GM12878 (cell line): ENCODE measurements around the gene SLC11A2. TPM values are rescaled to one million over a fixed set of nuclear protein-coding genes. Genes with fewer than 3 reads are reported as not detected.

Experiments
- ATAC-seq: fragments of 200-7000 bp; cut with Tn5 transposase; 3 replicates; pipeline ENCODE4 v1.9.1; 2020; ENCODE audit warnings: mild to moderate bottlenecking, moderate library complexity
- BruUV-seq: library from RNA; stranded (reverse); fragments of 400-500 nt; replicated peaks from 2 replicates; lab custom pipeline; 2021; lab: Mats Ljungman, UMichigan
- CTCF ChIA-PET: fragments of 300-600 bp; sonication (Branson Sonifier 250); formaldehyde crosslinking; extraction: SDS; loops from one replicate; lab custom pipeline; 2021; ENCODE audit warnings: inconsistent platforms; lab: Yijun Ruan, JAX
- POLR2A ChIA-PET: fragments of 350-600 bp; formaldehyde crosslinking; extraction: SDS; loops from one replicate; lab custom pipeline; 2021; ENCODE audit warnings: inconsistent platforms; lab: Charles Lee
- RAD21 ChIA-PET: fragments of 300-600 bp; sonication (Branson Sonifier 250); formaldehyde crosslinking; loops from one replicate; lab custom pipeline; 2023; ENCODE audit warnings: antibody characterized with exemption; ENCODE audit not compliant: unreplicated experiment; lab: Charles Lee
- SMC1A ChIA-PET: fragments of 300-600 bp; sonication (Branson Sonifier 250); formaldehyde crosslinking; loops from one replicate; lab custom pipeline; 2023; ENCODE audit not compliant: unreplicated experiment, uncharacterized antibody; lab: Charles Lee
- DNase-seq: peaks from one replicate; pipeline ENCODE4 v3.0.0-alpha.2; 2011; ENCODE audit warnings: low read depth, low spot score
- FAIRE-seq: peaks from 3 replicates; lab custom pipeline; 2011; peaks lifted over from hg19 to GRCh38; lab: Jason Lieb, UNC
- H2AFZ ChIP-seq: 2 replicates; pipeline ENCODE4 v1.6.0; 2011; ENCODE audit warnings: low read depth, low read length, control low read depth; ENCODE audit not compliant: control insufficient read depth
- H3K27ac ChIP-seq: 2 replicates; pipeline ENCODE4 v1.5.1; 2011; ENCODE audit warnings: control low read depth; ENCODE audit not compliant: control insufficient read depth, insufficient read depth
- H3K27me3 ChIP-seq, 2 experiments: replicated peaks in 1 of 2; 2 replicates each; pipeline versions ENCODE4 v1.6.0 to v1.6.1; 2011; ENCODE audit warnings: low read length in 1 of 2; ENCODE audit not compliant: control insufficient read depth in 2 of 2, insufficient read depth in 2 of 2
- H3K36me3 ChIP-seq, 2 experiments: 2 replicates each; pipeline ENCODE4 v1.5.1; 2011; ENCODE audit warnings: low read length in 1 of 2; ENCODE audit not compliant: control insufficient read depth in 2 of 2, insufficient read depth in 2 of 2
- H3K4me1 ChIP-seq: 2 replicates; pipeline ENCODE4 v1.6.1; 2011; ENCODE audit warnings: mild to moderate bottlenecking, low read length, moderate library complexity, mixed read lengths; ENCODE audit not compliant: control insufficient read depth, insufficient read depth
- H3K4me2 ChIP-seq: 2 replicates; pipeline ENCODE4 v1.6.0; 2011; ENCODE audit warnings: control low read depth; ENCODE audit not compliant: control insufficient read depth, insufficient read depth
- H3K4me3 ChIP-seq: fragments of 200-600 bp; sonication (generic); 2 replicates; pipeline ENCODE4 v1.5.1; 2016
- H3K79me2 ChIP-seq: 2 replicates; pipeline ENCODE4 v1.6.0; 2011; ENCODE audit warnings: low read length; ENCODE audit not compliant: control insufficient read depth, insufficient read depth
- H3K9ac ChIP-seq: 2 replicates; pipeline ENCODE4 v1.8.0; 2011; ENCODE audit warnings: low read length, control low read depth, mixed read lengths; ENCODE audit not compliant: control insufficient read depth, insufficient read depth
- H3K9me3 ChIP-seq: replicated peaks from 3 replicates; pipeline ENCODE4 v1.5.1; 2011; ENCODE audit warnings: mild to moderate bottlenecking, low read length; ENCODE audit not compliant: control insufficient read depth, insufficient read depth
- H4K20me1 ChIP-seq: 2 replicates; pipeline ENCODE4 v1.6.0; 2011; ENCODE audit not compliant: control insufficient read depth, insufficient read depth
- CBFB ChIP-seq: IDR thresholded peaks from 2 replicates; pipeline ENCODE4 v1.6.1; 2016; ENCODE audit warnings: antibody characterized with exemption, low read depth
- CBX3 ChIP-seq: fragments of 200-600 bp; sonication (generic); IDR thresholded peaks from 2 replicates; pipeline ENCODE4 v1.6.1; 2016; ENCODE audit warnings: low read depth, borderline replicate concordance
- E2F4 ChIP-seq: IDR thresholded peaks from 2 replicates; pipeline ENCODE4 v1.6.1; 2012; ENCODE audit warnings: low read depth, low read length, improper control_type of control experiment
- E4F1 ChIP-seq: fragments of 450-650 bp; IDR thresholded peaks from 2 replicates; pipeline ENCODE4 v1.6.1; 2018; ENCODE audit warnings: borderline replicate concordance, mild to moderate bottlenecking; ENCODE audit not compliant: partially characterized antibody
- FOXM1 ChIP-seq: IDR thresholded peaks from 2 replicates; pipeline ENCODE4 v1.6.1; 2012; ENCODE audit warnings: low read depth, mild to moderate bottlenecking, inconsistent platforms, low read length, moderate library complexity
- HDGF ChIP-seq: fragments of 450-650 bp; IDR thresholded peaks from 2 replicates; pipeline ENCODE4 v1.6.1; 2016; ENCODE audit warnings: antibody characterized with exemption
- MAX ChIP-seq: IDR thresholded peaks from 2 replicates; pipeline ENCODE4 v1.6.1; 2012; ENCODE audit warnings: low read depth, low read length, improper control_type of control experiment
- MYB ChIP-seq: fragments of 150-350 bp; IDR thresholded peaks from 2 replicates; pipeline ENCODE4 v1.6.1; 2014; ENCODE audit warnings: mild to moderate bottlenecking, low read depth, low read length, borderline replicate concordance
- NFXL1 ChIP-seq: fragments of 450-650 bp; IDR thresholded peaks from 2 replicates; pipeline ENCODE4 v1.6.1; 2017; ENCODE audit warnings: antibody characterized with exemption, mild to moderate bottlenecking, borderline replicate concordance
- RUNX3 ChIP-seq: IDR thresholded peaks from 2 replicates; pipeline ENCODE4 v1.6.1; 2012; ENCODE audit warnings: low read length, inconsistent platforms
- STAT3 ChIP-seq: IDR thresholded peaks from 2 replicates; pipeline ENCODE4 v1.6.1; 2011; ENCODE audit warnings: low read depth, low read length, improper control_type of control experiment
- YY1 ChIP-seq: IDR thresholded peaks from 2 replicates; pipeline ENCODE4 v1.6.1; 2011; ENCODE audit warnings: low read depth, mild to moderate bottlenecking, low read length
- ZNF207 ChIP-seq: fragments of 450-650 bp; IDR thresholded peaks from 2 replicates; pipeline ENCODE4 v1.6.1; 2014; ENCODE audit warnings: antibody characterized with exemption, mild to moderate bottlenecking, borderline replicate concordance
- WGBS: methylation state at CpG from one replicate; pipeline ENCODE4 v1.1.6; 2016; ENCODE audit warnings: low lambda C conversion rate; ENCODE audit not compliant: insufficient replicate concordance, insufficient coverage; ENCODE audit errors: missing lambda C conversion rate; 5-methylcytosine and 5-hydroxymethylcytosine counted together
- in situ Hi-C: fragments of 300-500 bp; cut with MboI; formaldehyde crosslinking; loops from 9 replicates; pipeline ENCODE4 v1.14.3; 2018; ENCODE audit warnings: mixed read lengths
- intact Hi-C: fragments of 100-400 bp; cut with micrococcal nuclease; formaldehyde crosslinking; loops from one replicate; pipeline ENCODE4 v1.14.2; 2022; ENCODE audit not compliant: unreplicated experiment
- polyA plus RNA-seq, 11 experiments: library from polyadenylated mRNA; depleted of rRNA in 4 of 11; unstranded in 6 of 11; stranded (reverse) in 5 of 11; fragments of >200 nt; fragmentation: Nextera tagmentation in 4 of 11; fragmentation: Illumina TruSeq in 1 of 11; extraction: Ambion mirVana in 4 of 11; extraction: Trizol in 1 of 11; gene quantifications; 1 replicate in 1 of 11; 2 replicates in 10 of 11; pipeline versions ENCODE4 v1.2.1 to v1.2.3, GENCODE V29; 2011 to 2016; ENCODE audit warnings: inconsistent platforms in 2 of 11, missing spikeins in 2 of 11, low read depth in 1 of 11
- total RNA-seq, 4 experiments: library from RNA; depleted of rRNA in 3 of 4; stranded (reverse); fragments of >200 nt in 3 of 4; fragmentation: Illumina TruSeq in 1 of 4; extraction: Trizol in 1 of 4; gene quantifications; 2 replicates each; pipeline versions ENCODE4 v1.2.1 to v1.2.3, GENCODE V29; 2013 to 2021

SLC11A2 gene
- total and polyA plus RNA-seq, 10 of the 15 experiments (the other 5 are each of a cell fraction or from before 2014, with no cell fraction given) = 6.2 to 29.4 (median 15.6) TPM

GRCh38 chr12:51020448-51021182 lies 5.6 kb downstream of the SLC11A2 start:
- ATAC-seq (peak; percentile 9; the same call in 1 of the 3 replicates), DNase-seq (no peak), FAIRE-seq (no peak)
- no peak overlapping the region for H3K4me3 ChIP-seq
- WGBS = 84% methylated on average over 7 of the region's 7 CpGs
- ChIA-PET CTCF (no interaction called here), RAD21 (interaction anchor here (0.5 to 1.3 kb wide), 2 partner anchors 88 to 250 kb away, joined by 3 read pairs; no protein-coding TSS in a partner anchor), SMC1A (interaction anchor here (1.8 to 2.0 kb wide), 2 partner anchors 12 to 194 kb away, joined by 5 to 11 read pairs; no protein-coding TSS in a partner anchor), POLR2A (interaction anchor here (0.6 kb wide), 1 partner anchor 218 kb away, joined by 3 read pairs; no protein-coding TSS in a partner anchor)
- H2AFZ ChIP-seq = no peak overlapping the region
- H4K20me1 ChIP-seq = no peaks in the 10 kb centered on the region
- in situ Hi-C loops = no loop called here
- BruUV-seq = no TSS peak
- no peak overlapping the region for H3K4me2 ChIP-seq
- peaks cover 14% of the 10 kb centered on the region; the same call in 1 of the 2 replicates for H3K4me1 ChIP-seq
- H3K27ac ChIP-seq = no peak overlapping the region
- H3K36me3 ChIP-seq = no peaks in the 10 kb centered on the region
- H3K27me3 ChIP-seq = no peaks in the 10 kb centered on the region
- no peak overlapping the region for H3K9ac ChIP-seq
- TF ChIP-seq ZNF207 (no peak), RUNX3 (peak; percentile 40; the same call in 1 of the 2 replicates)
- peaks cover 40% of the 10 kb centered on the region for H3K79me2 ChIP-seq
- intact Hi-C loops = no loop called here
- no peaks in the 10 kb centered on the region for H3K9me3 ChIP-seq

DNA sequence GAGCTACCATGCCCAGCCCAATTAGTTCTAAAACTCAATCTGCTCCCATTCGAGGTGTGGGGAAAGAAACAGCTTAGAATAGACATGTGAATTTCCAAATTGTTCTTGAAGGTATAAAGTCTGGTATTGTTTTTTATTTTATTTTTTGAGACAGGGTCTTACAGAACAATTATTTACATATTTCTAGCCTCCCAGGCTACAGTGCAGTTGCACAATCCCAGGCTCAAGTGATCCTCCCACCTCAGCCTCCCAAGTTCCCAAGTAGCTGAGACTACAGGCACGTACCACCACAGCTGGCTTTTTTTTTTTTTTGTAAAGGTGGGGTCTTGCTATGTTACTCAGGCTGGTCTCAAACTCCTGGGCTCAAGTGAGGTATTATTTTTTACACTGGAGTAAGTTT lies 6.3 kb downstream of the SLC11A2 start:
- ATAC-seq (no peak), FAIRE-seq (no peak), DNase-seq (no peak)
- BruUV-seq = no TSS peak
- ChIA-PET SMC1A (interaction anchor here (1.2 to 2.0 kb wide), 4 partner anchors 9 to 194 kb away, joined by 3 to 11 read pairs (median 4); no protein-coding TSS in a partner anchor), RAD21 (interaction anchor here (0.5 to 1.3 kb wide), 2 partner anchors 89 to 251 kb away, joined by 3 read pairs; no protein-coding TSS in a partner anchor), CTCF (interaction anchor here (0.6 to 1.0 kb wide), 3 partner anchors 10 to 321 kb away, joined by 3 to 4 read pairs (median 3); no protein-coding TSS in a partner anchor), POLR2A (interaction anchor here (0.7 kb wide), 1 partner anchor 11 kb away, joined by 3 read pairs; no protein-coding TSS in a partner anchor)
- Histone ChIP-seq H3K9ac (no peak overlapping the region), H3K27ac (no peak overlapping the region), H4K20me1 (no peaks in the 10 kb centered on the region), H3K9me3 (no peaks in the 10 kb centered on the region), H3K4me3 (no peak overlapping the region), H3K36me3 (no peaks in the 10 kb centered on the region), H3K4me2 (no peak overlapping the region), H3K79me2 (peaks cover 34% of the 10 kb centered on the region), H3K4me1 (peaks cover 14% of the 10 kb centered on the region; the same call in 1 of the 2 replicates), H2AFZ (no peak overlapping the region), H3K27me3 (no peaks in the 10 kb centered on the region)
- in situ Hi-C loops = no loop called here
- intact Hi-C loops = no loop called here
- WGBS = 91% methylated on average over 2 of the region's 2 CpGs
- TF ChIP-seq MAX (no peak), CBFB (no peak), FOXM1 (no peak), E4F1 (no peak), NFXL1 (no peak), YY1 (no peak), HDGF (no peak), CBX3 (no peak), STAT3 (no peak), MYB (no peak), E2F4 (no peak)
